AG09319 (cell line): ENCODE results near the gene TDP1.

Source experiments
- DNase-seq: peaks from one replicate; pipeline ENCODE4 v3.0.0-alpha.2; 2010; ENCODE audit warnings: low read depth; ENCODE audit errors: extremely low read depth
- TF ChIP-seq, protein P1 (sequence below): IDR thresholded peaks from 2 replicates; pipeline ENCODE4 v1.5.1; 2011; ENCODE audit warnings: low read depth, mild to moderate bottlenecking, inconsistent platforms, low read length, moderate library complexity

Gene TDP1

DNA sequence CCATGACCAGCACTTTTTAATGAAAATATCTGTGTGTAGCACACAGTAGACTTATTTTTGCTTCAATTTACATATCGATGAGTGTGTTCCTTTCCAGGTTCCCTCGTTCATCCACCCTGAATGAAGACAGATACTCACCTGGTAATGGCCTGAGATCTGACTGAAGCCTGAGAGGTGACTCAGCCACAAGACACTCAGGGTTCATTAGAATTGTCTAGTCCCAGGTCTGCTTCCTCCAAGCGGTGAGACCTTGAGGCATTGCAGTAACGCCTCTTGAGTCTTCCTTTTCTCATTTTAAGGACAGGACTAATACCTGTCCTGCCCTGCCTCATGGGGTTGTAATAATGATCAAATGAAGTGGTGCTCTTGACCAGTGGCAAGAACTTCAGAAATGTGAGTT, 94.5 kb downstream of the TDP1 start:
- TF ChIP-seq, protein P1, sequence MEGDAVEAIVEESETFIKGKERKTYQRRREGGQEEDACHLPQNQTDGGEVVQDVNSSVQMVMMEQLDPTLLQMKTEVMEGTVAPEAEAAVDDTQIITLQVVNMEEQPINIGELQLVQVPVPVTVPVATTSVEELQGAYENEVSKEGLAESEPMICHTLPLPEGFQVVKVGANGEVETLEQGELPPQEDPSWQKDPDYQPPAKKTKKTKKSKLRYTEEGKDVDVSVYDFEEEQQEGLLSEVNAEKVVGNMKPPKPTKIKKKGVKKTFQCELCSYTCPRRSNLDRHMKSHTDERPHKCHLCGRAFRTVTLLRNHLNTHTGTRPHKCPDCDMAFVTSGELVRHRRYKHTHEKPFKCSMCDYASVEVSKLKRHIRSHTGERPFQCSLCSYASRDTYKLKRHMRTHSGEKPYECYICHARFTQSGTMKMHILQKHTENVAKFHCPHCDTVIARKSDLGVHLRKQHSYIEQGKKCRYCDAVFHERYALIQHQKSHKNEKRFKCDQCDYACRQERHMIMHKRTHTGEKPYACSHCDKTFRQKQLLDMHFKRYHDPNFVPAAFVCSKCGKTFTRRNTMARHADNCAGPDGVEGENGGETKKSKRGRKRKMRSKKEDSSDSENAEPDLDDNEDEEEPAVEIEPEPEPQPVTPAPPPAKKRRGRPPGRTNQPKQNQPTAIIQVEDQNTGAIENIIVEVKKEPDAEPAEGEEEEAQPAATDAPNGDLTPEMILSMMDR = no peak
- no peak for DNase-seq

DNA sequence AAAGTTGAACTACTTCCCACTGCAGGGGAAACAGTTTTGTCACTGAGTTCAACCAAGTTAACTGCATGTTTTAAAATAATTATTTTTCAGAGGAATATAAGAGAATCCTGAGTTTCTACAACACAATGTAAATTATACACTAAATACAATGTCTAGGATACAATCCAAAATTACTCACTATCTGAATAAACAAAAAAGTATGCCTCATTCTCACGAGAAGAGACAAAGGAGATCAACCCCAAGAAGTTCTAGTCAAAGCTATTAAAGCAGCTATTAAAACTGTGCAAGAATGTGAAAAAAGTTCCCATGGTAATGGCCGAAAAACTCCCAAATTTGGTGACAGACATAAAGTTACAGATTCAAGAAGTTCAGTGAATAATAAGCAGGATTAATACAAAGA, 97.3 kb downstream of the TDP1 start:
- TF ChIP-seq, protein P1 = no peak
- no peak for DNase-seq

DNA sequence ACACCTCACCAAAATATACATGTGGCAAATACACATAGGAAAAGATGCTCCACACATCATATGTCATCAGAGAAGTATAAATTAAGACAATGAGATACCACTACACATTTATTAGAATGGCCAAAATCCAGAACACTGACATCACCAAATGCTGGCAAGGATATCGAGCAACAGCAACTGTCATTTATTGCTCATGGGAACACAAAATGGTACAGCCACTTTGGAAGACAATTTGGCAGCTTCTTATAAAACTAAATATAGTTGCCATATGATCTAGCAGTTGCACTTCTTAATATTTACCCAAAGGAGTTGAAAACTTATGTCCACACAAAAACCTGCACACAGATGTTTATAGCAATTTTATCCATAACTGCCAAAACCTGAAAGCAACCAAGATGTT, 99.1 kb downstream of the TDP1 start:
- TF ChIP-seq, protein P1 = no peak

GRCh38 chr14:90056826-90057225, 101.1 kb downstream of the TDP1 start:
- DNase-seq = no peak
- TF ChIP-seq, protein P1 = no peak

More for the DNA sequence above, 99.1 kb downstream of the TDP1 start:
- DNase-seq = no peak

DNA sequence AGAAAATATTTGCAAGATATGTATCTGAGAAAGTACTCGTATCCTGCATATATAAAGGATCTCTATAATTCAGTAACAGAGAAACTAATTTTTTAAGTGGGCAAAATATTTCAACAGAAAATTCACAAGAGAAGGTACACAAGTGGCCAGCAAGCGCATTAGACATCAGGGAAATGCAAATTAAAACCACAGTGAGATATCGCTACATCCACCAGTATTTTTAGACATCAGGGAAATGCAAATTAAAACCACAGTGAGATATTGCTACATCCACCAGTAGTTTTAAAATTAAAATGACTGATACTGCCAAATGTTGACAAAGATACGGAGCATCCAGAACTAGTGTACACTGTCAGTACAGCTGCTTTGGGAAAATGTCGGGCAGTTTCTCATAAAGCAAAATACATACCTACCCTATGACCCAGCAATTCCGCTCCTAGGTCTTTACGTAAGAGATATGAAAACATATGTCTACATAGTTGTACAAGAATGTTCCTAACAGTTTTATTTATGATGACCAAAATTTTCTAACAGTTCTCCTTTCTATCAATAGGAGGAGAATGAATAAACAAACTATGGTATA, 103.2 kb downstream of the TDP1 start:
- DNase-seq = no peak
- TF ChIP-seq, protein P1 = no peak

GRCh38 chr14:90060312-90060964, 104.7 kb downstream of the TDP1 start:
- no peak for DNase-seq
- TF ChIP-seq, protein P1 = peak; percentile 39

- DNase-seq = no peak
- TF ChIP-seq, protein P1 = no peak
Measured at GRCh38 chr14:90060965-90061684, 105.4 kb downstream of the TDP1 start.
